Islet precursor cell (in vitro differentiated cells): Measurements from ENCODE around the gene CAPN12.

Experiments
- DNase-seq: peaks from one replicate; pipeline ENCODE4 v3.0.0-alpha.2; 2018

CAPN12 gene

DNA sequence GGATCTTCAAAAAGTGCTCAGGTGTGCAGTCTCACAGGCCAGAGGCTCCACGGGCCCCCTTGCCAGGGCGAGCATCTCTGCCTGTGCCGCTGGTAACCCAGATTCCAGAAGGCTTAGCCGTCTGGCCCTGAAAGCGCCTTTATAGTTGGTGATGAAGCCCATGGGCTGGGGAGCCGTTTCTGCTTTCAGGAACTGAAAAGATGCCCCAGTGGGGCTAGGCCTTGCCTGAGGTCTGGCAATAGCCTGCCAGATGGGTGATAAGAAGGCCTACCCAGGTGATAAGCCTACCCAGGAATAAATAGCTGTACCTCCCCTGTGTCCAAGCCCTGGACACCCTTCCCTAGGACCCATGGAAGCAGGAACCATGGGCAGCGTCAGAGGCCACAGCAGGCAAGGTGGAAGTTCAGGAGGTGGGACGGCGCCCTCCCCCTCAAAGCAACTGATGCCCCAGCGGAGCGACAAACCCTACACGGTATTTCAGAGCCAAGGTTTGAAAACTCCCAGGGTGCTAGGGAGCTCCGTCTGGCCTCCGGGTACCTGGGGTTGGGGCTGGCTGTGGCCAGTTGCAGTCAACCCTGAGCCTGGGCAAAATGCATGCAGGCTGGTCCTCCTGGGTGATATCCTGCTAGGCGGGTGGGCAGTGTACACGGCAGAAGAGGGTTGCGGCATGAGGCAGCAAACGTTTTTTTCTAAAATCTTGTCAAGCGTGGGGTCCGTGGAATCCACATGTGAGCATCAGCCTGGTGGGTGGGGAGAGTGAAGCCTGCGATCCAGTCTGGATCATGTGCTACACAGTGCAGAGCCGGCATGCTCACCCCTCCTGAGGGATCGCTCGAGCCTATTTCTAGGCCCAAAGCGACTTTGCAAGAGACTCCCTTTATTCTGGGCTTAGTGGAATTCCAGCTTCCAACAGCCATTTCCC, 51.6 kb downstream of the CAPN12 start:
- DNase-seq = no peak

DNA sequence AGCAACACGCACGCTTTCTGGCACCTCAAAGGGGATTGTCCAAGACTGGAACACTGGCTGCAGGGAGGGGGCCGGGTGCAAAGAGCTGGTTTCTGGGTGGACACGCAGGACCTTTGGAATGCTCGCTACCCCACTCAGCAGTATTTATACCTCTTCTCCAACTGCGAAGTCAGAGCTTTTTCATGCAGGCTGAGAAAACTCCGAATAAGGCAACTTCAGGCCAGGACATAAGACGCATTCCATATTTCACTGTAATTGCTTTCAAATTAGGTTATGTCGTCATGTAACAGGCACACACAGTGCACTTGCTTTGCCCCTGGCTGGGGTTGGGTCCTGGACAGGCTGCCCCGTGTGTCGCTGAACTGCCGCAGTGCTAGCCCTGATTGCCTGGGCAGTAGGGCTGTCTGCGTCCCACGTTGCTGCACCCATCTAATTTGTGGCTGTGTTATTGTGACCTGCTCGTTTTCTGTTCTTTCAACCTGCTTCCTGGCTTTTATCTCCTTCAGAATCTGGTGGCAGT, 52.3 kb downstream of the CAPN12 start:
- DNase-seq = peak; percentile 71

DNA sequence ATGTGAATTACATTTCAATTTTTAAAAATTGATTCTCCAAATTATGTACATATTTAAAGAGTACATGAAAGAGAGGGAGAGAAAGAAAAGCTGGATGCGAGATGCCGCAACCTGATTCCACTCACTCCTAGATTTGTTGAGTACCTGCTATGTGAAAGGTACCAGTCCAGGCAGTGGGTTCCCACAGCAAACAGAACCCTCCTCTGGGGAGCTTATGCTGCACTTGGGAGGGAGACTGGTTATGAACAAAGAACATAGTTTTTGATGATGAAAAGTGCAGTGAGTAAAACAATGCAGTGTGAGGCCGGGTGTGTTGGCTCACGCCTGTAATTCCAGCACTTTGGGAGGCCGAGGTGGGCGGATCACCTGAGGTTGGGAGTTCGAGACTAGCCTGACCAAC, 53.4 kb downstream of the CAPN12 start:
- no peak for DNase-seq

DNA sequence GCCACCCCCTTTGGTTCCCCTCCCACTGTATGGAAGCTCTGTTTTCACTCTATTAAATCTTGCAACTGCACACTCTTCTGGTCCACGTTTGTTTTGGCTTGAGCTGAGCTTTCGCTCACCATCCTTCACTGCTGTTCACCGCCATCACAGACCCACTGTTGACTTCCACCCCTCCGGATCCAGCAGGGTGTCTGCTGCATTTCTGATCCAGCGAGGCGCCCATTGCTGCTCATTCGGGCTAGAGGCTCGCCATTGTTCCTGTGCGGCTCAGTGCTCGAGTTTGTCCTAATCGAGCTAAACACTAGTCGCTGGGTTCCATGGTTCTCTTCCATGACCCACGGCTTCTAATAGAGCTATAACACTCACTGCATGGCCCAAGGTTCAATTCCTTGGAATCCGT, 54.1 kb downstream of the CAPN12 start:
- DNase-seq = no peak

DNA sequence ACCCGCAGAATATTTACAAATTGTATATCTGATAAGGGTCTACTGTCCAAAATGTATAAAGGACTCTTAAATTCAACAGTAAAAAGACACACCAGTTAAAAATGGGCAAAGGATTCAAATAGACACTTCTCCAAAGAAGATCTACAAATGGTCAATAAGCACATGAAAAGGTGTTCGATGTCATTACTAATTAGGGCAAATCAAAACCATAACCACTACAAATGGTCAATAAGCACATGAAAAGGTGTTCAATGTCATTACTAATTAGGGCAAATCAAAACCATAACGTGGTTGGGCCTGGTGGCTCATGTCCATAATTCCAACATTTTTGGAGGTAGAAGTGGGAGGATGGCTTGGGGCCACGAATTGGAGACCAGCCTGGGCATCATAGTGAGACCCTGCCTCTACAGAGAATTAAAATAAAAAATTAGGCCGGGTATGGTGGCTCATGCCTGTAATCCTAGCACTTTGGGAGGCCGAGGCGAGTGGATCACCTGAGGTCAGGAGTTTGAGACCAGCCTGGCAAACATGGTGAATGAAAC, 56.4 kb downstream of the CAPN12 start:
- no peak for DNase-seq

DNA sequence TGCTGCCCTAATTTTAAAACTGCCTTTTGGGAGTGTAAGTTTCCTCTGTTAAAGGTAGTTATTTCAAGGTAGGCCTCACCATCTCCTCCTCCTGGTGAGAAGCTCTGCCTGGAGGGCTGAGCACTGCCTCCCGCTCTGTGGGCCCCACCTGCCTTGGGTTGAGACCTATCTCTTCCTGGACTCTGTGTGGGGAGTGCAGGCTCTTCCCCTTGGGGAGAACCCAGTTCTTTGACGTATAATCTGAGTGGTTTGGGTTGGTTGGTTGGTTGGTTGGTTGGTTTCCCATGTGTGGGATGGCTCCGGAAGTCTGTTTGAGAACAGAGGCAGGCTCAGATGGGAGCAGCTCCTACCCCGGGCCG, 57.8 kb downstream of the CAPN12 start:
- no peak for DNase-seq

DNA sequence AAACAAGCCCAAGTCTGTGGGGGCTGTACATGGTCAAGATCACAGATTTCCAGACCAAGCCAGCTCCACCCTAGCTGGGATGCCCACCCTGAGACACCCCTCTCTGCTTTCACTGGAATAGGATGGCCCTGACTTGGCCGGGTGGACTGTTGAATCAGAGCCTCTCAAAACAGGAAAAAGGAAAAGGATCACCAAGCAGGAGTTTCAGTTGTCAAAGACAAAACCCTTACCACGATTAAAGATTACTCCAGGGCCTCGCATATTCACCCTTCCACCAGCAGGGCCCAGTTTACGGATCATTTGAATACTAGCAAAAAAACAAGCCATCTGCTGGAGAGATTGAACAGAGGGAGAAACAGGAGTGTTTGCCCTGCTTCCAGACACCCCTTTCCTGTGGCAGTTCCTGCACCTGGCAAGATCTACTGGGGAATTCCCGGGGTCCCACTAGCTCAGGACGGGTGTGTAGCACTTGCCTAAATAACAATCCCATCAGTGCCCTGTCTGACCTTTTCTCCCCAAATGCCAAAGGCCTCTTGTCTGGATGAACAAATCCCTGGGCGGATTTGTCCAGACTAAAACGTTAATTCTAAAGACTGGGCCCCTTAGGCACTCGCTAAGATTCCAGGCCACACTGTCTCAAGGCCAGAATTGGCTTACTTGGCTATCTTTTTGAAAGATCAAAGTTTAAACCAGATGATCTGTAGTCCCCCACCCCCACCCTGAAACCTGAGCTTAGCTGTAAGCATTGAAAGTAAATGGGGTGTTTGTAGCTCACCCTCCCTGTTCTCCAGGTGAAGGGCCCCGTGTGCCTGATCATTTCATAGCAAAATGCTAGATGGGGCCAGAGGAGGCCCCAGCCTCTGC, 58.4 kb downstream of the CAPN12 start:
- DNase-seq = peak; percentile 89

DNA sequence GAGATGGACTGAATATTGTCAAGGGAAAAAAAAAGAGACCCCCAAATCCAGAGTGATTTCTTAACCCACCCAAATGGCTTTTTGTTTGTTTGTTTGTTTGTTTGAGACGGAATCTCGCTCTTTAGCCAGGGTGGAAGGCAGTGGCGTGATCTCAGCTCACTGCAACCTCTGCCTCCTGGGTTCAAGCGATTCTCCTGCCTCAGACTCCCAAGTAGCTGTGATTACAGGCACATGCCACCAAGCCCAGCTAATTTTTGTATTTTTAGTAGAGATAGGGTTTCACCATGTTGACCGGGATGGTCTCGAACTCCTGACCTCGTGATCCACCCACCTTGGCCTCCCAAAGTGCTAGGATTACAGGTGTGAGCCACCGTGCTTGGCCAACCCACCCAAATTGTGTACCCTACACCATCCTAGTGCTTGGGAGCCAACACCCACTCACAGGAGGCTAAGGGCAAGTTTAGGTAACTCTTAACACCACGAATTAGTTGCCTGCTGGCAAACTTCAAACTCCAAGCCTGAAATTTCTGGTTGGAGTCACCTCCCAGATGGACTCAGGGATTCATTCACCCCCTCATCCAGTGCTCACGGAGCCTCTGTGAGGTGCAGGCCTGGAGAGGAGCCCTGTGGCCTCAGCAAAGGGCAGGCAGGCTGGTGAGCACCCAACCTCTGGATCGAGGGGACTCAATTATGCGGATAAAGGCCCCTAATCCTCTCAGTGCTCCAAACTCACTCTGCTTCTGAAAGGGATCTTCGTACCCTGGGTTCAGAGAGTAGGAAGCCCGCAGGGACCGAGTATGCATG, 59.2 kb downstream of the CAPN12 start:
- no peak for DNase-seq

DNA sequence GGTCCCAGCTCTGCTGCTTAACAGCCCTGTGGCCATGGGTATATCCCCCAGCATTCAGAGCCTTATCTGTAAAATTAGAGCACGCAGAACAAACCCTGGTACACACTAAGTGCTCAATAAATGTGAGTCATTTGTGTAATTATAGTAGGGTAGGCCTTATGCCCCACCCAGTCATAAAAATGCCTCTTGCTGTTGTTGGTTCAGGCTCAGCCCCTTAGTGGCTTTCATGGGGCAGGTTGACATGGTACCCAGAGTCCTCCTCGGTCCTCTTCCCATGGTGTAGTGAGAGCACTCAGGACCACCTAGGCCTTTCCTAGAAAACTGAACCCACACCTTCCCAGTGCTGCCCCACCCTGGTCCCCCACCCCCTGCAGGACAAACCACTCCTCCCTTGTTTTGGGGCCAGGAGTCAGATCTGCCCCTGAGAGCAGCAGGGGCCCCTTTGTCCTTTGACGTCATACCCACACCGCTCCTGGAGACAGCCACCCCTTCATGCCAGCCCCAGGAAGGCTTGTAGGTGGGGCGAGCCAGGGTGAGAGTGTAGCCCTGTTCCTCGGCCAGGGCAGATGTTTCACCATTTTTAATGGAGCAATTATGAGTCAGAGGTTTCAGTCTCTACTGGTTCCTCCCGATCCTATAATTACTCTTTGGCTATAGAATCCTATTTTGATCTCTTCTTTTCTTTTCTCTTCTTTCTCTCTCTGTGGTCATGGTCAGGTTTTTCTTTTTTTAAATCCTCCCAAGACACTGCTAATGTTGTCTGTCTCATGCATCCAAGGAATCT, 60.0 kb downstream of the CAPN12 start:
- peak; percentile 95 for DNase-seq

DNA sequence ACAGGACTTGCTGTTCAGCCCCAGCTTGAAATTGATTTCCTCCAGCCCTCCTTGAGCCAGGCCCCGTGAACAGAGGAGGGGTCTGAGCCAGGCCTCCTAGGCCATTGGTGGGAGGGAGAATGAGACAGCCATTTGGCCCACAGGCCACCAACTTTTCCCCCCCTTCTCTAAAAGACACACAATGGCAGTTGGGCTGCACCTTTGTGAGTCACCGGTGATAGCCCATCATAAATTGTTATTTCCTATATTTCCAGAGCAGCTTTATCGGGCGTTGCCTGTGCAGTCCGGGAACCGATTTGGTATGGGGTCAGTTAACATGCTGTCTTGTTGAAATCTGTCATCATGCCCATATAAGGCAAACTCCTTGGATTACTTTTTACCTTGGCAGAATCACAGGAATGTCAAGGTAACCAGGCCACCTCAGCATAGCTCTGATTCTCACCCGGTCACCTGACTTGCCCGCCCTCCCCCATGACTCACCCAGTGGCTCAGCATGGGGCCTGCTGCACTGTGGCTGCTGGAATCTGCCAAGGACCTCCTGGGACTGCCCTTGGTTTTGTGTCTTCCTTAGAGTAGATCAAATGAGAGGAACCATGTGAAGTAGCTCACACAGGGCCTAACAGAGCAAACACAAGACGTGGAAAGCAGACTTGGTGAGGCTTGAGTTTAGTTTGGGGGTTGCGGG, 60.7 kb downstream of the CAPN12 start:
- DNase-seq = peak; percentile 98

DNA sequence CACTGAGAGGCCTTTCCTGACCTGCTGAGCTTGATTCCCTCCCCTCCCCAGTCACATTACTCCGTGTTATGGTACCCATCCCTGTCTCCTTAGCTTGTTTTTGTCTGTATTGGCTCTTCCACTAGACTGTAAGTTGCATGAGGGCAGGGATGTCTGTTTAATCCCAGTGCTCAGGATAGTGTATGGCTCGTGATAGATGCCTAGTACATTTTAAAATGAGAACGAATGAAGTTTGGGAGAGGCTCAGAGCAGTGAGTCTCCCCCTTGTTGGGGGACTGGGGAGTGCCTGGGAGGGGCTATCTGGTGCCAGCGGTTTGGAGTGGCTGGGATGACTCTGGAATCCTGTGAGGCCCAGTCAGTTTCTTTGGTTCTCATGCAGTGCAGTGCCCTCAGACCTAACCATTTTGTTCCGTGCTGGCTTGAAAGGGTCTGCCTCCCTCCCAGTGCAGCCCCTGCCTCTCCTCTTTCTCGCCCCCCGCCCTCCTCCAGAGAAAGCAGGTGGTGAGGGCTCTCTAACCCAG, 61.3 kb downstream of the CAPN12 start:
- DNase-seq = no peak

DNA sequence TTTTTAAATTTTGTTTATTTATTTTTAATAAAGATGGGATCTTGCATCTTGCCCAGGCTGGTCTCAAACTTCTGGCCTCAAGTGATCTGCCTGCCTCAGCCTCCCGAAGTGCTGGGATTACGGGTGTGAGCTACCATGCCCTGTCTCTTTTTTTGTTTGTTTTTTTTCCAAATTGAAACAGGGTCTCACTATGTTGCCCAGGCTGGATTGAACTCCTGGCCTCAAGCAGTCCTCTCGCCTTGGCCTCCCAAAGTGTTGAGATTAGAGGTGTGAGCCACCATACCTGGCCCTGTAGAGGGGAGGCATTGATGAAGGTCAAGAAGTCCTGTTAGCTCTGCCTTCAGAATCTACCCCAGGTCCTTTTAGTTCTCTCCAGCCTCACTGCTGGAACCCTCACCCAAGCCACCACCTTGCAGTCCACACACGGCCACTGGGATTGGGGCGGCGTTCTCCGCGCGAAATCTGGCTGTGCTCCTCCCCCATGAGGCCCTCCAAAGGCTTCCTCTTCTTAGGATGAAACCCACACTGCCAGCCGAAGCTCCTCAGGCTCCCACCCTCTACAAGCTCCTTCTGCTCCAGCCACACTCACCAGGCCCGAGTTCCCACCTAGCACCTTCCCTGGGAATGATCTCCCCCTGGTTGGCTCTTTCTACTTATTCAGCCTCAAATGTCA, 61.9 kb downstream of the CAPN12 start:
- no peak for DNase-seq
